ENCODE results near the gene SHISA4. TPM values are rescaled to one million over a fixed set of nuclear protein-coding genes. Genes with fewer than 3 reads are reported as not detected.

Gene SHISA4
- total RNA-seq = 16.1 and 20.3 TPM in 2 replicates

DNA sequence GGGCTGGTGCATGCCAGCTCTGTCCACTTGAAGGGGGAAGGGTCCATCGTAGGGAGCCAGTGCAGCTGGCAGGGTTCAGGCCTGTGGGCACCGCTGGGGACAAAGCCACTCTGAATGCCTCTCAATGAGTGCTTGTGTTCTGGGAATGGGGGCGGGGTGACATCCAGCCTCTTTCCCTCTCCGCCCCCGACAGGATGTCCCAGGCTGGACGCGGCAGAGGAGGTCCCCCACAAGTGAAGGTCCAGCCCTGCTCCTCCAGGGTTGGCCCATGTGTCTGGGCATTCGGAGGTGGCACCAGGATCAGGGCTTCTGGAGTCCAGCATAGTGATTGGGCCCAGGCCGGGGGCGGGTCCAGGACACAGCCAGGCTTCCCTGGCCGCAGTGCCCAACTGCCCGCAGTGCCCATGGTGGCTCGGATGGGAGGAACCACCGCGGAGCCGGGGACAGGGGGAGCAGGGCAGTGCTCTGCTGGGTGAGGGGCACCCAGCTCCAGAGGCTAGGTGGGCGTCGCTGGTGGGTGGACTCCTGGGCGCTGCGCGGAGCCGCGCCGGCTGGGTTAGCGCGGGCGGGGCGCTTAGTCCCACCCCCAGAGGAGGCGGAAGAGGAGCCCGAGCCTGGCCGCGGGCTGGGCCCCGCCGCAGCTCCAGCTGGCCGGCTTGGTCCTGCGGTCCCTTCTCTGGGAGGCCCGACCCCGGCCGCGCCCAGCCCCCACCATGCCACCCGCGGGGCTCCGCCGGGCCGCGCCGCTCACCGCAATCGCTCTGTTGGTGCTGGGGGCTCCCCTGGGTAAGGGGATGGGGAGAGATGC, at the start of gene SHISA4:
Gene SHISA4 (plus strand): TSS at position 617 of the 808 bp plus-strand sequence. CDS start 97 bp downstream, at position 714.

Other genes starting within 250 kb of the SHISA4 start
- 12.8 and 15.4 TPM in 2 replicates for gene IPO9, start 59.7 kb upstream of the SHISA4 start, total RNA-seq
- gene LMOD1, start 57.6 kb downstream of the SHISA4 start, total RNA-seq = 12.7 and 29.1 TPM in 2 replicates
- 62.3 and 70.2 TPM in 2 replicates for gene TIMM17A, start 66.6 kb downstream of the SHISA4 start, total RNA-seq
- gene RNPEP, start 93.8 kb downstream of the SHISA4 start, total RNA-seq = 57.5 and 63.7 TPM in 2 replicates
- 0.18 and 0.28 TPM in 2 replicates for gene ELF3, start 121.7 kb downstream of the SHISA4 start, total RNA-seq
- under 0.01 TPM in 1 of 2 replicates, not detected in the other for gene GPR37L1, start 234.0 kb downstream of the SHISA4 start, total RNA-seq

Measured in smooth muscle cell of bladder (primary cell).